DND-41 (cell line): ENCODE results near the gene ZDHHC12.

Experiments
- ATAC-seq: fragments of 200-7000 bp; cut with Tn5 transposase; 3 replicates; pipeline ENCODE4 v1.9.1; 2021; ENCODE audit warnings: low read depth; ENCODE audit not compliant: insufficient read depth
- DNase-seq: peaks from one replicate; pipeline ENCODE4 v3.0.0-alpha.2; 2020
- H2AFZ ChIP-seq: 2 replicates; pipeline ENCODE4 v1.6.0; 2012; ENCODE audit warnings: low read depth, low read length
- H3K27ac ChIP-seq: 2 replicates; pipeline ENCODE4 v1.5.1; 2012; ENCODE audit warnings: low read length, inconsistent platforms
- H3K27me3 ChIP-seq: fragments of 200-600 bp; sonication (generic); 2 replicates; pipeline ENCODE4 v1.6.0; 2012; ENCODE audit warnings: low read length, mild to moderate bottlenecking, inconsistent platforms; ENCODE audit not compliant: insufficient read depth, poor library complexity
- H3K36me3 ChIP-seq: 2 replicates; pipeline ENCODE4 v1.5.1; 2012; ENCODE audit warnings: low read length, inconsistent platforms; ENCODE audit not compliant: insufficient read depth
- H3K4me1 ChIP-seq: 2 replicates; pipeline ENCODE4 v1.5.1; 2012; ENCODE audit warnings: mild to moderate bottlenecking, low read length; ENCODE audit not compliant: insufficient read depth
- H3K4me2 ChIP-seq: 2 replicates; pipeline ENCODE4 v1.6.0; 2012; ENCODE audit warnings: mild to moderate bottlenecking, moderate library complexity, low read length, inconsistent platforms; ENCODE audit not compliant: insufficient read depth
- H3K4me3 ChIP-seq, 2 experiments: fragments of 200-600 bp in 1 of 2; shearing (Covaris generic) in 1 of 2; 2 replicates each; pipeline ENCODE4 v1.5.1; 2012 to 2016; ENCODE audit warnings: inconsistent platforms in 2 of 2, low read length in 2 of 2, mild to moderate bottlenecking in 2 of 2, low read depth in 1 of 2, moderate library complexity in 1 of 2
- H3K79me2 ChIP-seq: 2 replicates; pipeline ENCODE4 v1.6.0; 2012; ENCODE audit warnings: low read length, inconsistent platforms; ENCODE audit not compliant: insufficient read depth
- H3K9ac ChIP-seq: 2 replicates; pipeline ENCODE4 v1.6.0; 2012; ENCODE audit warnings: low read depth, mild to moderate bottlenecking, inconsistent platforms, low read length, moderate library complexity
- H3K9me3 ChIP-seq: 2 replicates; pipeline ENCODE4 v1.5.1; 2012; ENCODE audit warnings: low read length, moderate library complexity, mild to moderate bottlenecking, inconsistent platforms; ENCODE audit not compliant: insufficient read depth, severe bottlenecking
- H4K20me1 ChIP-seq: 2 replicates; pipeline ENCODE4 v1.6.0; 2012; ENCODE audit warnings: low read length; ENCODE audit not compliant: insufficient read depth
- CTCF ChIP-seq: IDR thresholded peaks from 2 replicates; pipeline ENCODE4 v1.5.1; 2012; ENCODE audit warnings: borderline replicate concordance, low read length, moderate library complexity, mild to moderate bottlenecking; ENCODE audit not compliant: poor library complexity, severe bottlenecking; ENCODE audit errors: extremely low read depth
- EZH2 ChIP-seq: IDR thresholded peaks from 3 replicates; pipeline ENCODE4 v1.6.1; 2012; ENCODE audit warnings: borderline replicate concordance, low read depth, mild to moderate bottlenecking, moderate library complexity, low read length, inconsistent platforms; ENCODE audit not compliant: severe bottlenecking

The ZDHHC12 gene

GRCh38 chr9:128713941-128714573, 9.9 kb downstream of the ZDHHC12 start:
- Histone ChIP-seq H2AFZ (no peak overlapping the region), H3K4me1 (no peaks in the 10 kb centered on the region), H3K27ac (no peak overlapping the region), H3K36me3 (peaks cover 16% of the 10 kb centered on the region), H3K9me3 (no peaks in the 10 kb centered on the region), H3K4me3 (no peak overlapping the region), H3K27me3 (no peaks in the 10 kb centered on the region), H4K20me1 (no peaks in the 10 kb centered on the region), H3K4me2 (no peak overlapping the region), H3K79me2 (no peaks in the 10 kb centered on the region), H3K9ac (no peak overlapping the region)
- ATAC-seq (no peak), DNase-seq (no peak)
- TF ChIP-seq CTCF (no peak), EZH2 (no peak)

GRCh38 chr9:128713411-128713780, 10.5 kb downstream of the ZDHHC12 start:
- Histone ChIP-seq H3K4me1 (no peaks in the 10 kb centered on the region), H3K27ac (no peak overlapping the region), H3K27me3 (no peaks in the 10 kb centered on the region), H3K79me2 (no peaks in the 10 kb centered on the region), H2AFZ (no peak overlapping the region), H3K9ac (no peak overlapping the region), H3K9me3 (no peaks in the 10 kb centered on the region), H3K4me2 (no peak overlapping the region), H4K20me1 (no peaks in the 10 kb centered on the region), H3K4me3 (no peak overlapping the region), H3K36me3 (peaks cover 16% of the 10 kb centered on the region)
- DNase-seq: no peak
- TF ChIP-seq EZH2 (no peak), CTCF (no peak)
- no peak for ATAC-seq

GRCh38 chr9:128712451-128713410, 11.2 kb downstream of the ZDHHC12 start:
- DNase-seq (no peak), ATAC-seq (no peak; the same call in 2 of the 3 replicates)
- Histone ChIP-seq H3K4me3 (no peak overlapping the region), H4K20me1 (no peaks in the 10 kb centered on the region), H3K27me3 (no peaks in the 10 kb centered on the region), H3K4me2 (no peak overlapping the region), H2AFZ (no peak overlapping the region), H3K27ac (no peak overlapping the region), H3K9ac (no peak overlapping the region), H3K4me1 (no peaks in the 10 kb centered on the region), H3K79me2 (no peaks in the 10 kb centered on the region), H3K9me3 (no peaks in the 10 kb centered on the region), H3K36me3 (peaks cover 16% of the 10 kb centered on the region)
- TF ChIP-seq CTCF: no peak
